GM21576 (cell line): ENCODE data around the gene DNAH6.

Experiments used
- ATAC-seq: cut with Tn5 transposase; IDR thresholded peaks from one replicate; pipeline ENCODE4 v1.9.1; 2021; ENCODE audit warnings: mild to moderate bottlenecking, moderate library complexity; ENCODE audit not compliant: unreplicated experiment

The DNAH6 gene

GRCh38 chr2:84788498-84788897, 272.2 kb downstream of the DNAH6 start:
- ATAC-seq, result no peak

DNA sequence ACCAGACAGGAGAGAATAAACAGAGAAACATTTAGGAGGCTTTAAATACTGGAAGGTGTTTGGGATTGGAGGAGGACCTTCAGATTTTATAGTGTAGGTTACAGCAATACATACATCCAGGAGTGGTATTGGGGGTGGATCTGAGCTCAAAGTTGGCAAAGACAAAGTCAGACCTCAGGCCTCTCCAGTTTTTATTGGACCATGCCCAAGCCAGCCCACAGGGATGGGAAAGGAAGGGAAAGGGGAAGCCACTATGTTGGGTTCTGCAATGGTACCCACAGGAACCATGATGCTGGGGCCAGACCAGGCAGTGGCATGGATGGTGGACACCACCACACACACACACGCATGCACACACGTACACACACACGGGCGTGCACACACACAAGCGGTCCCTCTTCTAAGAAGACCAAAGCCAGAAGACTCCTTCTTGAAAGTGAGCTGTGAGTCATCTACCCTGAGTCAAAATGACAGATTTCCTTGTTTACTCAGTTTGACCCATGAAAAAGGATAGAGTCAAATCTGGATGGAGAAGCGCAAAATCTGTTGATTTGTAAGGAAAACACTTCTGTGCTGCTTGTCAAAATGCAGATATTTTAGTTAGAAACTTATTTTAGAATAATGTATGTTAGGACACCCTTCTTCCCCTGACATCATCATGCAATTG, 276.7 kb downstream of the DNAH6 start:
- no peak for ATAC-seq

DNA sequence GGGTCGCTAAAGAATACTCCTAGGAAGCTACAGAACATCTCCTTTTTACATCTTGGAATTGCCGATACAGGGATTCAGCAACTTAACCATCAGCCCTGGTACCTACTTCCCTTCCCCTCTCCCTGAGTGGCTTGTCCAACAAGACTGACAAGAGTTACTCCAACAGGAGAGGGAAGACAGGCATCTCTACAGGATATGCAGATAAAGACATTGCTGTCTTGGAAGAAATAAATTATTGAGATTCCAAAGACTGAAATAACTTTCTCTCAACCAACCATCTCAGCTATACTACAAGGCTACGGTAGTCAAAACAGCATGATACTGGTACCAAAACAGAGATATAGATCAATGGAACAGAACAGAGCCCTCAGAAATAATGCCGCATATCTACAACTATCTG, 277.3 kb downstream of the DNAH6 start:
- no peak for ATAC-seq

- no peak for ATAC-seq
Measured at GRCh38 chr2:84796798-84797197, 280.5 kb downstream of the DNAH6 start.

GRCh38 chr2:84797271-84797670, 281.0 kb downstream of the DNAH6 start:
- no peak for ATAC-seq

DNA sequence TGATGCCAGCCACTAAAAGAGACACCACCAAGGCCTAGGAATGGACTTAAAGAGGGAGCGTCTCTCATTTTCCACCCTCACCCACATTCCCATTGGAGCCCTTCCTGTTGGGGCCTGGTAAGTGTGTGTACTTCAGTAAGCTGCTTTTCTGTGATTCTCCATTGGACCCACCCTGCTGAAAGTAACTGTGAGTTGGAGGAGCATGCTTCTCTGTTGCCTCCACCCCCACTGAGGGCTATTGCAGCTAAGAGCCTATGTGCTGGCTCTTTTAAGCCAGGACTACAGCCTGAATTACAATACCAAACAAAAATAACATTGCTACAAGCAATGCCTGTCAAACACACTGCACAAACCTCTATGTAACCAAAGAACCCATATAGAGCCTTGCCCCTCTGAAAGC, 283.5 kb downstream of the DNAH6 start:
- ATAC-seq, result peak; percentile 10

- peak; percentile 84 for ATAC-seq
Measured at GRCh38 chr2:84800194-84800805, 284.0 kb downstream of the DNAH6 start.

- ATAC-seq, result no peak
Measured at GRCh38 chr2:84801811-84802210, 285.5 kb downstream of the DNAH6 start.

DNA sequence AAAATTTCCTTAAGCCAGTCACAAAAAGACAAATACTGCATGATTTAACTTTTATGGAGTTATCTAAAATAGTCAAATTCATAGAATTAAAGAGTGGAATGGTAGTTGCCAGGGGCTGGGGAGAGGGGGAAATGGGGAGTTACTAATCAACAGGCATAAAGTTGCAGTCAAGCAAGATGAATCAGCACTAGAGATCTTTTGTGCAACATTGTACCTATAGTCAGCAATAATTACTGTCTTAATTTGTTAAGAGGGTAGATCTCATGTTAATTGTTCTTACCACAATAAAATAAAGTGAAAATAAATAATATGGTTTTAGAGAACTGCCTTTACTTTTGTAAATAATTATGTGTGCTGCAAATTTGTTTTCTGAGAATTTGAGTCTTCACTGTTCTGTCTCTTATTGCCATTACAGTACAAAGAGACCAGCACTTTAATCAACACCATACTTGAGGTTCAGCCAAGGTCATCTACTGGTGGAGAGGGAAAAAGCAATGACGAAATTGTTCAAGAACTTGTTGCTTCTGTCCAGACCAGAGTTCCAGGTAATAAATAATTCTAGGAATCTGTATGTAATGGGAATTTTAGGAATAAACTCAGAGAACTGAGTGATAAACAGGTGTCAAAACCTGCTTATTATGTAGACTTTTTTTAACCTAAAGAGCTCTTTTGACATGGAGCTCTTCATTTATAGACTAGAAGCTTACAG, 289.1 kb downstream of the DNAH6 start:
- no peak for ATAC-seq

DNA sequence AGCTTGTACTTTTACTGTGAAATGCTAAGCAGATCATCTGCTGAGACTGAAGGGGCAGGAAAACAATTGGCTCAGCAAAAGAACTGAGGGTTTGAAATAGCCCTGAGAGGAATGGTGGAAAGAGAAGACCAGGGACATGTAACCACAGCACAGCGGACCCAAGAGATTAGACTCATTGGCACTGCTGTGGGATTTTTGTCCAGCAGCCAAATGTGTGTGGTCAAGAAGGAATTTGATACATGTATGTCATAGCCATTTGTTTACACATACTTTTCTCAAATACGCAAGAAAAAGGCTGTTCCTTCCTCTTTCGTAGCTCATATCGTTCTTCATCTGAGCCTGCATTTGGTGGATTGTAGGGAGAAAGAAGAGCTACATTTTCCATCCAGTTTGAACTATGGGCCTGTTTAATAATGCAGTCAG, 290.8 kb downstream of the DNAH6 start:
- no peak for ATAC-seq

GRCh38 chr2:84808279-84808678, 292.0 kb downstream of the DNAH6 start:
- no peak for ATAC-seq

DNA sequence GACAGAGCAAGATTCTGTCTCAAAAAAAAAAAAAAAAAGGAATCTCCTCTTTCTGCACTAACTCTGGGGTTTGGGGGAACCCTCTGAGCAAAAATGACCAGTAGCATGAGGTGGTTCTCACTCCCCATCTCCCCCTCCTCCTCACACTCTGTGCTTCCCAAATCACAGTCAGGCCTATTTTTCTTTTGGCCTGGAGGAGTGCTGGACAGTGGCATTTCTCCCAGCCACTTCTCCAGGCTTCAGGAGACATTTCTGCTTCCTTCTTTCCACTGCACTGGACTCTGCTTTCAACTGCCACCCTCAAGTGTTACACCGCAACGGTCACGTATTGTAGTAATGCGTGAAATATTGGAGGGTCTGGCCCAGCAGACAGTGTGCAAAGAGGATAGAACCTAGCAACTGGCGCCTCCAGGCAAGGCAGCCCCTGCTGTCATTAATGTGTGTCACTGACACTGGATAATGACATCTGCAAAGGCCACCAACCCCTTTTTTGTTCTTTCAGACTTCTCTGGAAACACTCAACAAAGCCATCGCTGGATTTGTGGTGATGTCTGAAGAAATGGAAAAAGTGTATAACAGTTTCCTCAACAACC, 295.6 kb downstream of the DNAH6 start:
- ATAC-seq, result no peak

DNA sequence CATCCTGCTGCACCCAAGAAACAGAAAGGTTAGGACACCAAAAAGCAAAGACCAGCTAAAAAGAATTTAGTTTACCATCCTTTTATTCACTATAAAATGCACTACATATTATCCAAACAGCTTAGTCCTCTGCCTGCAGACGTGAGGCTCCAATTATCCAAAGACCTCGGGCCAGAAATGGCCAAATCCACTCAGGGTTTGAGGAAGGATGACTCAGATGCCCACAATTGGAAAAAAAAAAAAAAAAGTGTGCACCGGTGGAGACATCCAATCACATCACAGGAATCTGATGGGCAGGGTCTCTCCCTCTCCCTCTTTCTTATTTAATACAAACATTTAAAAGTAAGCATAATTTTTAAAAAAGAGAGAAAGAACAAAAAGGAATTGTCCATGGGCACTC, 298.8 kb downstream of the DNAH6 start:
- no peak for ATAC-seq

- peak; percentile 71 for ATAC-seq
Measured at GRCh38 chr2:84816426-84817026, 300.2 kb downstream of the DNAH6 start.

GRCh38 chr2:84817239-84817655, 300.9 kb downstream of the DNAH6 start:
- peak; percentile 93 for ATAC-seq

DNA sequence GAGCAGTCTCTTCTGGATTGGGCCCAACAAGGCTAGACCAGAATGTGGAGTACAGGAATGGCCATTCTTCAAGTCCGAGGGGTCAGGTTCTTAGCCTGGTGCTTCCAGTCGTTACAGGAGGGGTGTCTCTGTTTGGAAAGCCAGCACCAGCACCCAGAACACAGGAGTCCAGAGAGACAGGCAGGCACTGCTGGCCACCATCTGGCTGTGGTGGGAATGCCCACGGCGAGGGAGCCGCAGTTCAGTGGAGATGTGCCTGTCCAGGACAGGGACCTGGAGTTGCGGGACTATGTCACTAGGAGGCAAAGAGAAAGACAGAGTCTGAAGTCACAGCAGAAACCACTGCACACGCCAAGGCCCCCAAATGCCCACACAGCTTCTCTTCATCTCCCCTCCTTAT, 305.5 kb downstream of the DNAH6 start:
- ATAC-seq, result no peak

DNA sequence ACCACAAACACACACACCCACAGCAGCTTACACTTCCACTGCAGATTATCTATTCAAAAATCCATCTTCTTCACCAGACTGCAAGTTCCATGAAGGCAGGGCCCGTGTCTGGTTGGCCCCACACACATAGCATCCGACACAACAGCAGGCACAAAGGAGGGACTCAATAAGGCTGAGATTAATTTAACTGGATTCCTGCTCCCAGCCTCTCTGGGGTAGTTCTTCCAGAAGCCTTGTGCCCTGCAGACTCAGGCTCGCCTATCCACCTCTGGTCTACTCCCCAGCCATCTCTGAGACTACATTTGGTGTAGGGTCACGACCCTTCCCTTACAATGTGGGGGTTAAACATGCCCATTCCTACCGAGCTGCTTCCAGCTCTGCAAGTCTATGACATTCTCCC, 306.9 kb downstream of the DNAH6 start:
- no peak for ATAC-seq

DNA sequence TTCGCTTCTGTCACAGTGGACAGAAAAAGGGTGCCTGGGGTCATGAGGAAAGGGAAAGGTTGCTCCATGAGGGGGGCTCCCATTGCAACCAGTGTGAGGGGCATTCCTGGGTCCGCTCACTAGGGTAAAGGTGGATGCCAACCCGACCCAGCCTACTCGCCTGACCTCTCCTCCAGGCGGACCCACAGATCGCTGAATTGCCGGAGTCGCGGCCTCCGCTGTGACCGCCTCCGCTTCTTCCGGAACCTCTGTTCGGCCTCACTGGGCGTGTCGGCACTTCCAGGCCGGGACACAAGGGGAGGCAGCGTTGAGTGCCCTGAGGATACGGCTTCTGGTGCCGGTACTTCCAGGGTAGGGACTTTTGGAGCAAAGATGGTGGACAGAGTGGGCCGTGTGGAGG, 307.5 kb downstream of the DNAH6 start:
- ATAC-seq, result no peak

GRCh38 chr2:84827978-84828575, 311.8 kb downstream of the DNAH6 start:
- ATAC-seq, result no peak

- no peak for ATAC-seq
Measured at GRCh38 chr2:84829693-84830092, 313.4 kb downstream of the DNAH6 start.

DNA sequence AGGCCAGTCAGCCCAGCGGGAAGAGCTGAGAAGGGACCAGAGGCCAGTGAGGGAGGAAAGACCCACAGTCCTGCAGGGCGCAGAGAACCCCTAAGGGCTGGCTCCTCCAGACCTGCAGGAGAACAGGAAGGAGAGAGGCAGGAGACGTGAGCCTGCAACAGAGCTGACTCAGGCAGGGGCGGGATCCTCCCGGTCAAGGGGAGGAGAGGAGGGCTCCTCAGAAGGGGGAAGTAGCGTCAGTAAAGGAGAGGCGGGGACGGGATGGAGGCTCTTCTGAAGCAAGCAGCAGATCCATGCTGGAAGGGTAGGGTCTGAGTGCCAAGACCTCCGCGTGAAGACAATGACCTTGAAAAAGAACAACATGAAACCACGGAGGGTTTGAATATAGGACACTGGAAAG, 313.8 kb downstream of the DNAH6 start:
- no peak for ATAC-seq
